Gastrocnemius medialis (tissue), 4 donors: Measurements from ENCODE around the gene FNIP2. TPM values are rescaled to one million over a fixed set of nuclear protein-coding genes. Genes with fewer than 3 reads are reported as not detected.

ENCODE experiments used
- ATAC-seq, 2 donors: fragments of 150-250 bp; one replicate each; pipeline ENCODE4 v1.9.1; 2016
- DNase-seq, 2 donors: peaks; one replicate each; pipeline ENCODE4 v3.0.0-alpha.2; 2019
- H3K27ac ChIP-seq, 4 donors: fragments of 200-600 bp; sonication (generic); 1 replicate in 1 of 4; 2 replicates in 3 of 4; pipeline ENCODE4 v1.5.1; 2016 to 2018; ENCODE audit warnings: mild to moderate bottlenecking in 2 of 4, moderate library complexity in 1 of 4
- H3K27me3 ChIP-seq, 3 donors: fragments of 200-600 bp; sonication (generic) in 2 of 3; 1 replicate in 1 of 3; 2 replicates in 2 of 3; pipeline versions ENCODE4 v1.5.1 to v1.6.0; 2016 to 2019; ENCODE audit warnings: mild to moderate bottlenecking in 1 of 3, moderate library complexity in 1 of 3
- H3K36me3 ChIP-seq, 2 donors: fragments of 200-600 bp; sonication (generic) in 1 of 2; one replicate each; pipeline ENCODE4 v1.5.1; 2017 to 2018
- H3K4me1 ChIP-seq, 2 donors: fragments of 200-600 bp; sonication (generic) in 1 of 2; one replicate each; pipeline ENCODE4 v1.5.1; 2016 to 2017; ENCODE audit warnings: mild to moderate bottlenecking in 2 of 2
- H3K4me3 ChIP-seq, 4 donors: fragments of 200-600 bp; sonication (generic) in 3 of 4; 1 replicate in 1 of 4; 2 replicates in 3 of 4; pipeline ENCODE4 v1.5.1; 2016 to 2019; ENCODE audit warnings: mild to moderate bottlenecking in 2 of 4
- H3K9me3 ChIP-seq, 3 donors: fragments of 200-600 bp; sonication (generic) in 2 of 3; 1 replicate in 1 of 3; 2 replicates in 2 of 3; pipeline ENCODE4 v1.5.1; 2016 to 2019
- CTCF ChIP-seq, 5 experiments: fragments of 450-650 bp in 3 of 5; fragments of 200-600 bp in 2 of 5; sonication (generic) in 2 of 5; IDR thresholded peaks in 4 of 5; conservative IDR thresholded peaks in 1 of 5; 1 replicate in 4 of 5; 2 replicates in 1 of 5; pipeline ENCODE4 v1.5.1; 2016 to 2019; ENCODE audit warnings: antibody characterized with exemption in 5 of 5, mild to moderate bottlenecking in 3 of 5, moderate library complexity in 3 of 5
- POLR2A ChIP-seq, 2 donors: fragments of 450-650 bp; IDR thresholded peaks; one replicate each; pipeline ENCODE4 v1.6.1; 2017; ENCODE audit warnings: antibody characterized with exemption in 2 of 2, mild to moderate bottlenecking in 2 of 2, moderate library complexity in 2 of 2
- in situ Hi-C, 4 donors: fragments of 200-750 bp; cut with MboI; loops; one replicate each; pipeline versions ENCODE4 v1.15.0 to v1.8.0; 2017; ENCODE audit warnings: low sequenced_read_pairs in 4 of 4
- intact Hi-C: fragments of 100-400 bp; cut with DNase I; formaldehyde crosslinking; loops from one replicate; pipeline ENCODE4 v1.15.1; 2023; ENCODE audit warnings: low total_unique reads
- total RNA-seq, 4 donors: library from RNA; depleted of rRNA; stranded (reverse); fragments of >200 nt; gene quantifications; one replicate each; pipeline versions ENCODE4 v1.1.0 to v1.2.3, GENCODE V29; 2016

Gene FNIP2
- 10 to 100 TPM in 3 of 4 donors, 1 to 10 TPM in 1; 9.9 to 32.8 (median 22.2) TPM for total RNA-seq

GRCh38 chr4:158768555-158769174, at the start of gene FNIP2:
FNIP2 (plus strand) TSS chr4:158769026; CDS start chr4:158769213, 187 bp downstream.
- no peaks in the 10 kb centered on the region for H3K9me3 ChIP-seq
- intact Hi-C loops, result loop anchor here (1.0 to 5.0 kb wide), 3 partner anchors 45 to 96 kb away; partner anchors contain the start of genes ETFDH and PPID
- no peaks in the 10 kb centered on the region for H3K36me3 ChIP-seq
- H3K27me3 ChIP-seq, result no peaks in the 10 kb centered on the region
- peak; percentile 74 to 83 for DNase-seq
- peaks cover 38 to 46% of the 10 kb centered on the region in 2 donors for H3K4me1 ChIP-seq
- peak within 1 kb of the TSS; percentile 91 to 97 (median 95) for H3K27ac ChIP-seq
- peak within 1 kb of the TSS; percentile 78 to 95 (median 86) for H3K4me3 ChIP-seq
- in situ Hi-C loops, result no loop called here
- peak; percentile 82 to 87 for ATAC-seq
- TF ChIP-seq CTCF (IDR thresholded peaks at IDR 0.05 in 4 of 5, conservative IDR thresholded peaks at IDR 0.05 in 1 of 5) (no peak), POLR2A (IDR thresholded peaks at IDR 0.05) (peak; percentile 83 to 86)

- Histone ChIP-seq H3K4me3 (peak overlapping the region in 3 of 4 donors; percentile 93 to 95 (median 94)), H3K27ac (peak overlapping the region in 3 of 4 donors; percentile 91 to 96 (median 94)), H3K4me1 (peaks cover 17 to 30% of the 10 kb centered on the region in 2 donors), H3K27me3 (no peaks in the 10 kb centered on the region), H3K36me3 (peaks cover 0 to 44% of the 10 kb centered on the region in 2 donors), H3K9me3 (no peaks in the 10 kb centered on the region)
- ATAC-seq (no peak), DNase-seq (no peak)
- in situ Hi-C loops, result loop anchor here in 3 of 4 donors (10.0 to 25.0 kb wide), 5 partner anchors 47 to 716 kb away; partner anchors contain the start of genes C4orf46 (in 1 of the 3), ETFDH (in 1 of the 3) and RAPGEF2 (in 1 of the 3)
- no peak for TF ChIP-seq POLR2A (IDR thresholded peaks at IDR 0.05)
- no peak for TF ChIP-seq CTCF (IDR thresholded peaks at IDR 0.05 in 4 of 5, conservative IDR thresholded peaks at IDR 0.05 in 1 of 5)
- intact Hi-C loops, result loop anchor here (2.0 to 5.0 kb wide), 3 partner anchors 49 to 726 kb away; partner anchors contain the start of genes ETFDH and RAPGEF2
Measured at GRCh38 chr4:158721680-158722079, 47.1 kb upstream of the FNIP2 start.

GRCh38 chr4:158722291-158722916, 46.4 kb upstream of the FNIP2 start:
- peaks cover 17 to 30% of the 10 kb centered on the region in 2 donors for H3K4me1 ChIP-seq
- intact Hi-C loops, result loop anchor here (2.0 to 5.0 kb wide), 3 partner anchors 50 to 725 kb away; partner anchors contain the start of genes ETFDH and RAPGEF2
- H3K27me3 ChIP-seq, result no peaks in the 10 kb centered on the region
- peak overlapping the region; percentile 72 to 95 (median 94) for H3K4me3 ChIP-seq
- in situ Hi-C loops, result loop anchor here in 3 of 4 donors (10.0 to 25.0 kb wide), 5 partner anchors 48 to 715 kb away; partner anchors contain the start of genes C4orf46 (in 1 of the 3), ETFDH (in 1 of the 3) and RAPGEF2 (in 1 of the 3)
- H3K9me3 ChIP-seq, result no peaks in the 10 kb centered on the region
- ATAC-seq (peak; percentile 38 to 65), DNase-seq (no peak)
- peak overlapping the region; percentile 90 to 96 (median 92) for H3K27ac ChIP-seq
- TF ChIP-seq POLR2A (IDR thresholded peaks at IDR 0.05), result no peak
- TF ChIP-seq CTCF (IDR thresholded peaks at IDR 0.05 in 4 of 5, conservative IDR thresholded peaks at IDR 0.05 in 1 of 5), result no peak
- peaks cover 0 to 37% of the 10 kb centered on the region in 2 donors for H3K36me3 ChIP-seq

GRCh38 chr4:158722917-158723793, 45.7 kb upstream of the FNIP2 start, which contains the start of gene PPID:
PPID (minus strand) TSS chr4:158723396; CDS start chr4:158723288, 108 bp downstream.
- DNase-seq (peak; percentile 68 to 81), ATAC-seq (peak; percentile 92 to 95)
- Histone ChIP-seq H3K27ac (peak within 1 kb of the TSS; percentile 90 to 96 (median 92)), H3K36me3 (peaks cover 0 to 30% of the 10 kb centered on the region in 2 donors), H3K27me3 (no peaks in the 10 kb centered on the region), H3K9me3 (no peaks in the 10 kb centered on the region), H3K4me1 (peaks cover 17 to 30% of the 10 kb centered on the region in 2 donors), H3K4me3 (peak within 1 kb of the TSS; percentile 72 to 95 (median 94))
- TF ChIP-seq POLR2A (IDR thresholded peaks at IDR 0.05) (peak; percentile 87), CTCF (IDR thresholded peaks at IDR 0.05 in 4 of 5, conservative IDR thresholded peaks at IDR 0.05 in 1 of 5) (no peak)
- intact Hi-C loops, result loop anchor here (1.0 to 5.0 kb wide), 4 partner anchors 45 to 724 kb away; partner anchors contain the start of genes ETFDH and RAPGEF2
- in situ Hi-C loops, result loop anchor here in 3 of 4 donors (10.0 to 25.0 kb wide), 5 partner anchors 48 to 714 kb away; partner anchors contain the start of genes C4orf46 (in 1 of the 3), ETFDH (in 1 of the 3) and RAPGEF2 (in 1 of the 3)
